Smooth muscle cell (in vitro differentiated cells): ENCODE data around the gene MATN1. TPM values are rescaled to one million over a fixed set of nuclear protein-coding genes. Genes with fewer than 3 reads are reported as not detected.

ENCODE experiments used
- DNase-seq: peaks from one replicate; lab custom pipeline; 2025; ENCODE audit not compliant: unreplicated experiment; lab: John Stamatoyannopoulos, UW
- H2AFZ ChIP-seq: fragments of 200-600 bp; sonication (generic); 2 replicates; pipeline ENCODE4 v1.6.0; 2016; ENCODE audit warnings: antibody characterized with exemption, low read depth, mild to moderate bottlenecking
- H3F3A ChIP-seq: fragments of 200-600 bp; sonication (generic); 2 replicates; pipeline ENCODE4 v1.6.0; 2017; ENCODE audit warnings: antibody characterized with exemption, low read depth
- H3K27ac ChIP-seq: fragments of 200-600 bp; sonication (generic); 2 replicates; pipeline ENCODE4 v1.5.1; 2016; ENCODE audit warnings: low read depth, mild to moderate bottlenecking
- H3K27me3 ChIP-seq: fragments of 200-600 bp; sonication (generic); 2 replicates; pipeline ENCODE4 v1.6.1; 2016; ENCODE audit warnings: low read depth, mild to moderate bottlenecking
- H3K36me3 ChIP-seq: fragments of 200-600 bp; sonication (generic); 2 replicates; pipeline ENCODE4 v1.5.1; 2016; ENCODE audit warnings: low read depth
- H3K4me1 ChIP-seq: fragments of 200-600 bp; sonication (generic); 2 replicates; pipeline ENCODE4 v1.5.1; 2016; ENCODE audit warnings: low read depth
- H3K4me2 ChIP-seq: fragments of 200-600 bp; sonication (generic); 2 replicates; pipeline ENCODE4 v1.6.0; 2016; ENCODE audit warnings: mild to moderate bottlenecking
- H3K4me3 ChIP-seq: fragments of 200-600 bp; sonication (generic); 2 replicates; pipeline ENCODE4 v1.5.1; 2016; ENCODE audit warnings: mild to moderate bottlenecking
- H3K79me2 ChIP-seq: fragments of 200-600 bp; sonication (generic); 2 replicates; pipeline ENCODE4 v1.6.0; 2016; ENCODE audit warnings: low read depth, mild to moderate bottlenecking
- H3K9ac ChIP-seq: fragments of 200-600 bp; sonication (generic); 2 replicates; pipeline ENCODE4 v1.6.0; 2016; ENCODE audit warnings: low read depth
- H3K9me3 ChIP-seq: fragments of 200-600 bp; sonication (generic); replicated peaks from 2 replicates; pipeline ENCODE4 v1.5.1; 2016; ENCODE audit warnings: low read depth
- H4K20me1 ChIP-seq: fragments of 200-600 bp; sonication (generic); 2 replicates; pipeline ENCODE4 v1.6.0; 2016; ENCODE audit warnings: low read depth
- CTCF ChIP-seq: fragments of 200-600 bp; sonication (generic); IDR thresholded peaks from 2 replicates; pipeline ENCODE4 v1.5.1; 2017; ENCODE audit warnings: borderline replicate concordance, mild to moderate bottlenecking, antibody characterized with exemption; ENCODE audit not compliant: insufficient read depth, poor library complexity, severe bottlenecking
- WGBS: methylation state at CpG from one replicate; pipeline ENCODE4 v1.1.7; 2016; ENCODE audit warnings: low lambda C conversion rate; 5-methylcytosine and 5-hydroxymethylcytosine counted together
- polyA plus RNA-seq: library from polyadenylated mRNA; unstranded; fragments of >200 nt; fragmentation: Nextera tagmentation; extraction: Ambion mirVana; gene quantifications from 2 replicates; pipeline ENCODE4 v1.2.1, GENCODE V29; 2016
- total RNA-seq: library from RNA; depleted of rRNA; stranded (reverse); fragments of >200 nt; gene quantifications from 2 replicates; pipeline ENCODE4 v1.2.3, GENCODE V29; 2014

The MATN1 gene
- total and polyA plus RNA-seq, 2 experiments from 2014 or later = 0.40 to 2.0 TPM

GRCh38 chr1:30724175-30724574 is 790 bp upstream of the MATN1 start:
- 95% methylated on average over 2 of the region's 2 CpGs for WGBS
- peak; percentile 19 for TF ChIP-seq CTCF
- H3K27me3 ChIP-seq = no peaks in the 10 kb centered on the region

GRCh38 chr1:30721812-30722537 is 1.4 kb downstream of the MATN1 start:
- DNase-seq = no peak
- H3K36me3 ChIP-seq = no peaks in the 10 kb centered on the region
- TF ChIP-seq CTCF = peak; percentile 13
- H3F3A ChIP-seq = peaks cover 5% of the 10 kb centered on the region
- H3K9ac ChIP-seq = no peak overlapping the region
- no peaks in the 10 kb centered on the region for H4K20me1 ChIP-seq
- no peaks in the 10 kb centered on the region for H3K27me3 ChIP-seq
- no peak overlapping the region for H3K27ac ChIP-seq
- WGBS = 99% methylated on average over 9 of the region's 9 CpGs
- no peaks in the 10 kb centered on the region for H3K9me3 ChIP-seq
- no peak overlapping the region for H2AFZ ChIP-seq
- H3K4me3 ChIP-seq = no peak overlapping the region
- H3K4me2 ChIP-seq = no peak overlapping the region
- H3K79me2 ChIP-seq = no peaks in the 10 kb centered on the region
- peaks cover 14% of the 10 kb centered on the region for H3K4me1 ChIP-seq

More at GRCh38 chr1:30724175-30724574, 790 bp upstream of the MATN1 start:
- no peak for DNase-seq
- no peak overlapping the region for H2AFZ ChIP-seq
- no peaks in the 10 kb centered on the region for H3K79me2 ChIP-seq
- H3K9ac ChIP-seq = no peak overlapping the region
- H3K4me1 ChIP-seq = peaks cover 9% of the 10 kb centered on the region
- peaks cover 5% of the 10 kb centered on the region for H3F3A ChIP-seq
- no peak overlapping the region for H3K27ac ChIP-seq
- H3K9me3 ChIP-seq = no peaks in the 10 kb centered on the region
- H3K4me2 ChIP-seq = no peak overlapping the region
- no peak overlapping the region for H3K4me3 ChIP-seq
- H3K36me3 ChIP-seq = no peaks in the 10 kb centered on the region
- no peaks in the 10 kb centered on the region for H4K20me1 ChIP-seq

GRCh38 chr1:30721341-30721793 is 2.0 kb downstream of the MATN1 start:
- no peaks in the 10 kb centered on the region for H3K27me3 ChIP-seq
- peaks cover 9% of the 10 kb centered on the region for H3K4me1 ChIP-seq
- H4K20me1 ChIP-seq = no peaks in the 10 kb centered on the region
- H3K9ac ChIP-seq = no peak overlapping the region
- H3K4me3 ChIP-seq = no peak overlapping the region
- no peak for DNase-seq
- TF ChIP-seq CTCF = no peak
- peaks cover 5% of the 10 kb centered on the region for H3F3A ChIP-seq
- H3K4me2 ChIP-seq = no peak overlapping the region
- H3K79me2 ChIP-seq = no peaks in the 10 kb centered on the region
- H3K27ac ChIP-seq = no peak overlapping the region
- no peak overlapping the region for H2AFZ ChIP-seq
- H3K9me3 ChIP-seq = no peaks in the 10 kb centered on the region
- WGBS = 96% methylated on average over 27 of the region's 27 CpGs
- no peaks in the 10 kb centered on the region for H3K36me3 ChIP-seq
